H1 (cell line): Measurements from ENCODE around the gene ZFP37. TPM values are rescaled to one million over a fixed set of nuclear protein-coding genes. Genes with fewer than 3 reads are reported as not detected.

Experiments
- CTCF ChIA-PET: fragments of 300-600 bp; sonication (Branson Sonifier 250); formaldehyde crosslinking; loops from one replicate; lab custom pipeline; 2021; ENCODE audit not compliant: partially characterized antibody; lab: Charles Lee
- POLR2A ChIA-PET: fragments of 300-600 bp; sonication (Branson Sonifier 250); formaldehyde crosslinking; loops from one replicate; lab custom pipeline; 2021; ENCODE audit warnings: inconsistent platforms; ENCODE audit not compliant: partially characterized antibody; lab: Charles Lee
- DNase-seq, 2 experiments: peaks; one replicate each; pipeline versions ENCODE4 v3.0.0 to v3.0.0-alpha.2; 2010 to 2022; ENCODE audit warnings: low spot score in 2 of 2, low read depth in 1 of 2, mixed read lengths in 1 of 2
- FAIRE-seq: peaks from 2 replicates; lab custom pipeline; 2011; peaks lifted over from hg19 to GRCh38; lab: Jason Lieb, UNC
- H2AFZ ChIP-seq: 2 replicates; pipeline ENCODE4 v1.8.1; 2012; ENCODE audit warnings: low read length, inconsistent platforms
- H2AK5ac ChIP-seq: 2 replicates; pipeline ENCODE4 v1.6.1; 2013; ENCODE audit warnings: low read depth, low read length
- H2BK120ac ChIP-seq: replicated peaks from 2 replicates; pipeline ENCODE3; 2013; ENCODE audit warnings: low read depth, low read length, inconsistent platforms
- H2BK12ac ChIP-seq: 2 replicates; pipeline ENCODE4 v1.6.1; 2013; ENCODE audit warnings: low read depth, low read length
- H2BK15ac ChIP-seq: 2 replicates; pipeline ENCODE4 v1.6.1; 2013; ENCODE audit warnings: low read length
- H2BK20ac ChIP-seq: 2 replicates; pipeline ENCODE4 v1.6.1; 2013; ENCODE audit warnings: low read length
- H2BK5ac ChIP-seq: 2 replicates; pipeline ENCODE4 v1.6.1; 2013; ENCODE audit warnings: low read depth, low read length
- H3K14ac ChIP-seq: 2 replicates; pipeline ENCODE4 v1.6.1; 2013; ENCODE audit warnings: inconsistent platforms; ENCODE audit not compliant: insufficient read length
- H3K18ac ChIP-seq: 2 replicates; pipeline ENCODE4 v1.6.1; 2013; ENCODE audit warnings: low read length; ENCODE audit errors: extremely low read depth
- H3K23ac ChIP-seq: 2 replicates; pipeline ENCODE4 v1.6.1; 2013; ENCODE audit warnings: inconsistent platforms; ENCODE audit not compliant: insufficient read length
- H3K23me2 ChIP-seq: 2 replicates; pipeline ENCODE4 v1.6.1; 2013; ENCODE audit warnings: low read depth, low read length
- H3K27ac ChIP-seq: 2 replicates; pipeline ENCODE4 v1.6.1; 2011; ENCODE audit warnings: low read depth, low read length, inconsistent platforms
- H3K27me3 ChIP-seq, 4 experiments: replicated peaks in 1 of 4; 1 replicate in 1 of 4; 2 replicates in 3 of 4; pipeline versions ENCODE4 v1.6.1 to v1.8.1; 2011 to 2013; ENCODE audit warnings: low read length in 3 of 4, mild to moderate bottlenecking in 3 of 4, inconsistent platforms in 2 of 4, mixed read lengths in 2 of 4, moderate library complexity in 1 of 4; ENCODE audit not compliant: control insufficient read depth in 3 of 4, insufficient read depth in 3 of 4; ENCODE audit errors: extremely low read depth in 1 of 4
- H3K36me3 ChIP-seq, 4 experiments: 2 replicates each; pipeline versions ENCODE4 v1.6.1 to v1.8.1; 2011 to 2013; ENCODE audit warnings: mild to moderate bottlenecking in 4 of 4, low read length in 3 of 4, moderate library complexity in 2 of 4, control low read depth in 1 of 4, inconsistent platforms in 1 of 4; ENCODE audit not compliant: insufficient read depth in 4 of 4, control insufficient read depth in 2 of 4
- H3K4ac ChIP-seq: replicated peaks from 2 replicates; pipeline ENCODE3; 2013; ENCODE audit warnings: low read length, low read depth, mixed read lengths, inconsistent platforms; ENCODE audit not compliant: insufficient read length
- H3K4me1 ChIP-seq, 4 experiments: replicated peaks in 1 of 4; 1 replicate in 1 of 4; 2 replicates in 3 of 4; pipeline versions ENCODE4 v1.6.1 to v1.8.1; 2011 to 2013; ENCODE audit warnings: low read length in 3 of 4, inconsistent platforms in 2 of 4, mixed read lengths in 1 of 4; ENCODE audit not compliant: insufficient read depth in 4 of 4, control insufficient read depth in 3 of 4
- H3K4me2 ChIP-seq, 2 experiments: 2 replicates each; pipeline versions ENCODE4 v1.6.1 to v1.8.1; 2011 to 2013; ENCODE audit warnings: low read depth in 2 of 2, low read length in 2 of 2, control low read depth in 1 of 2, inconsistent platforms in 1 of 2, mild to moderate bottlenecking in 1 of 2; ENCODE audit not compliant: insufficient read depth in 1 of 2
- H3K4me3 ChIP-seq, 4 experiments: fragments of 200-600, 300-600 bp in 1 of 4; sonication (generic), shearing (Covaris generic), sonication (Bioruptor Twin) in 1 of 4; 2 replicates each; pipeline versions ENCODE4 v1.5.1 to v1.8.1; 2011 to 2016; ENCODE audit warnings: low read length in 4 of 4, low read depth in 3 of 4, control low read depth in 2 of 4, inconsistent platforms in 2 of 4, mild to moderate bottlenecking in 2 of 4, mixed read lengths in 1 of 4, moderate library complexity in 1 of 4; ENCODE audit not compliant: insufficient read depth in 2 of 4; ENCODE audit errors: extremely low read depth in 1 of 4
- H3K56ac ChIP-seq: replicated peaks from 2 replicates; pipeline ENCODE3; 2013; ENCODE audit warnings: low read depth, mild to moderate bottlenecking, mixed read lengths, low read length, inconsistent platforms; ENCODE audit not compliant: insufficient read length
- H3K79me1 ChIP-seq: 2 replicates; pipeline ENCODE4 v1.6.1; 2013; ENCODE audit warnings: low read depth, low read length, control low read depth
- H3K79me2 ChIP-seq, 2 experiments: 2 replicates each; pipeline versions ENCODE4 v1.6.1 to v1.8.1; 2012 to 2013; ENCODE audit warnings: low read length in 2 of 2, mild to moderate bottlenecking in 2 of 2, inconsistent platforms in 1 of 2; ENCODE audit not compliant: insufficient read depth in 2 of 2, control insufficient read depth in 1 of 2
- H3K9ac ChIP-seq, 4 experiments: replicated peaks in 1 of 4; 1 replicate in 1 of 4; 2 replicates in 3 of 4; pipeline versions ENCODE4 v1.6.1 to v1.8.1; 2011 to 2013; ENCODE audit warnings: low read depth in 3 of 4, low read length in 3 of 4, control low read depth in 2 of 4, mild to moderate bottlenecking in 2 of 4, moderate library complexity in 2 of 4, inconsistent platforms in 1 of 4; ENCODE audit errors: extremely low read depth in 1 of 4
- H3K9me3 ChIP-seq, 2 experiments: 2 replicates each; pipeline versions ENCODE4 v1.6.1 to v1.8.1; 2012 to 2013; ENCODE audit warnings: mild to moderate bottlenecking in 2 of 2, moderate library complexity in 2 of 2, control low read depth in 1 of 2, inconsistent platforms in 1 of 2, low read depth in 1 of 2, low read length in 1 of 2, mixed read lengths in 1 of 2; ENCODE audit not compliant: insufficient read depth in 2 of 2
- H4K20me1 ChIP-seq, 2 experiments: replicated peaks in 1 of 2; 2 replicates each; pipeline versions ENCODE3 to v1.8.1; 2011 to 2013; ENCODE audit warnings: inconsistent platforms in 2 of 2, low read length in 2 of 2, mild to moderate bottlenecking in 1 of 2; ENCODE audit not compliant: insufficient read depth in 2 of 2, control insufficient read depth in 1 of 2
- H4K5ac ChIP-seq: 2 replicates; pipeline ENCODE4 v1.6.1; 2013; ENCODE audit warnings: low read length, low read depth, mixed read lengths, inconsistent platforms; ENCODE audit not compliant: insufficient read length
- H4K8ac ChIP-seq: 2 replicates; pipeline ENCODE4 v1.8.0; 2013; ENCODE audit warnings: mild to moderate bottlenecking, moderate library complexity, low read length, inconsistent platforms; ENCODE audit not compliant: insufficient read depth; ENCODE audit errors: extremely low read depth
- H4K91ac ChIP-seq: replicated peaks from 2 replicates; pipeline ENCODE3; 2013; ENCODE audit warnings: low read length, mixed read lengths, inconsistent platforms; ENCODE audit not compliant: insufficient read length
- BRCA1 ChIP-seq: IDR thresholded peaks from 2 replicates; pipeline ENCODE4 v1.6.1; 2012; ENCODE audit warnings: low read depth, low read length, improper control_type of control experiment
- EP300 ChIP-seq, 2 experiments: IDR thresholded peaks; 1 replicate in 1 of 2; 2 replicates in 1 of 2; pipeline ENCODE4 v1.6.1; 2011 to 2012; ENCODE audit warnings: low read depth in 2 of 2, low read length in 2 of 2, mild to moderate bottlenecking in 2 of 2, borderline replicate concordance in 1 of 2, inconsistent platforms in 1 of 2, moderate library complexity in 1 of 2
- RXRA ChIP-seq: IDR thresholded peaks from 2 replicates; pipeline ENCODE4 v1.6.1; 2011; ENCODE audit warnings: low read depth, mild to moderate bottlenecking, low read length, moderate library complexity; ENCODE audit not compliant: insufficient read depth
- SIX5 ChIP-seq: IDR thresholded peaks from 2 replicates; pipeline ENCODE4 v1.6.1; 2011; ENCODE audit warnings: mild to moderate bottlenecking, low read depth, low read length
- USF2 ChIP-seq: IDR thresholded peaks from 2 replicates; pipeline ENCODE4 v1.6.1; 2011; ENCODE audit warnings: low read length, improper control_type of control experiment
- WGBS, 2 experiments: shearing (Covaris generic) in 1 of 2; methylation state at CpG; one replicate each; pipeline versions ENCODE4 v1.1.6 to v1.1.7; 2013 to 2015; ENCODE audit warnings: low lambda C conversion rate in 2 of 2, mixed read lengths in 2 of 2, inconsistent platforms in 1 of 2, low coverage in 1 of 2, missing lambda C conversion rate in 1 of 2; ENCODE audit not compliant: insufficient replicate concordance in 2 of 2, insufficient coverage in 1 of 2, insufficient read length in 1 of 2; ENCODE audit errors: extremely low coverage in 1 of 2, missing lambda C conversion rate in 1 of 2; 5-methylcytosine and 5-hydroxymethylcytosine counted together
- polyA plus RNA-seq, 7 experiments: library from polyadenylated mRNA; depleted of rRNA in 3 of 7; stranded (reverse) in 5 of 7; unstranded in 2 of 7; fragments of >200 nt in 5 of 7; fragments of 200-250 nt in 2 of 7; gene quantifications; 1 replicate in 5 of 7; 2 replicates in 1 of 7; 4 replicates in 1 of 7; pipeline versions ENCODE4 v1.2.1 to v1.2.3, GENCODE V29; 2011 to 2013; ENCODE audit warnings: missing spikeins in 2 of 7, mixed read lengths in 2 of 7
- total RNA-seq: library from RNA; stranded (reverse); fragmentation: NEBNext Ultra II Directional; extraction: Animal tissue kit (Norgen Biotek cat#: 25700); gene quantifications from 2 replicates; pipeline ENCODE4 v1.2.1, GENCODE V29; 2021
- TF ChIP-seq, protein P1 (sequence below): IDR thresholded peaks from 2 replicates; pipeline ENCODE4 v1.6.1; 2011; ENCODE audit warnings: low read depth, mild to moderate bottlenecking, low read length; ENCODE audit not compliant: insufficient read depth
- TF ChIP-seq, protein P2 (sequence below), 3 experiments: IDR thresholded peaks; 1 replicate in 2 of 3; 2 replicates in 1 of 3; pipeline versions ENCODE4 v1.5.1 to v1.6.1; 2011; ENCODE audit warnings: low read length in 3 of 3, mild to moderate bottlenecking in 3 of 3, inconsistent platforms in 2 of 3, low read depth in 1 of 3, moderate library complexity in 1 of 3; ENCODE audit not compliant: insufficient read depth in 1 of 3; ENCODE audit errors: control extremely low read depth in 1 of 3

The ZFP37 gene
- total and polyA plus RNA-seq, 2 of the 8 experiments (the other 6 are each of a cell fraction or from before 2014, with no cell fraction given): 0.38 to 5.1 TPM

DNA sequence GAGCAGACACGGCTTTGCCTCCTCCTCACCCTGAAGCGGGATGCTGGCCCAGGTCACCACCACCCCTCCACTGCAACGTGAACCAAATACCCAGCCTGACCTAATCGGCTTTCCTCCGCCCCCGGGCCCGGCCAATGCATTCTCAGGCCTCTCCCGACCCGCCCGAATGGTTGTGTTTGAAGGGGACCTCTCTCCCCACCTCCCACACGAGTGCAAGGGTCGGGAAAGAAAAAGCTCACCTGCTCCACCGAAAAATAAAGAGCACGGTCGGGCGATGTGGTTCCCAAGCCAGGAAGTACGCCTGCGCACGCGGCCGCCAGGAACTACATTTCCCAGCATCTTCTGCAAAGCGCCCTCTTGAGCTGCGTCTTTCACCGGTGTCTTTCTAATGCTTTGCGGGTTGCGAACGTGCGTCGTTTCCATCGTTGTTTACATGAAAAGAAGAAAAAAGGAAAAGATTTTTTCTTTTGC, 44.6 kb downstream of the ZFP37 start, which contains the start of gene ZNF883:
Gene ZNF883 (minus strand): TSS at position 282 of the 471 bp plus-strand sequence.
- Histone ChIP-seq H3K79me1 (no peaks in the 10 kb centered on the region), H2BK15ac (no peak within 1 kb of the TSS), H3K23ac (no peak within 1 kb of the TSS), H2BK12ac (no peak within 1 kb of the TSS), H2BK20ac (no peak within 1 kb of the TSS), H4K91ac (no peak within 1 kb of the TSS), H3K9me3 (peaks cover 0 to 5% of the 10 kb centered on the region in 2 experiments; a peak in 3 of 4 replicates), H4K8ac (peak within 1 kb of the TSS; percentile 97), H3K36me3 (peaks cover 0 to 11% (median 3%) of the 10 kb centered on the region in 4 experiments; a peak in 3 of 8 replicates), H4K20me1 (no peaks in the 10 kb centered on the region), H2AK5ac (no peak within 1 kb of the TSS), H3K27ac (no peak within 1 kb of the TSS), H2BK120ac (no peak within 1 kb of the TSS), H4K5ac (peak within 1 kb of the TSS; percentile 84), H3K4me3 (peak within 1 kb of the TSS; percentile 62 to 80 (median 72)), H3K4me1 (peaks cover 0 to 3% (median 0%) of the 10 kb centered on the region in 4 experiments; a peak in 2 of 7 replicates), H3K4me2 (peak within 1 kb of the TSS; percentile 66 to 94), H2BK5ac (no peak within 1 kb of the TSS), H3K14ac (no peak within 1 kb of the TSS), H3K9ac (peak within 1 kb of the TSS in 3 of 4 experiments; percentile 42 to 62 (median 46); a peak in 6 of 7 replicates), H3K4ac (peak within 1 kb of the TSS; percentile 8), H2AFZ (peak within 1 kb of the TSS; percentile 99), H3K56ac (no peak within 1 kb of the TSS), H3K27me3 (no peaks in the 10 kb centered on the region), H3K18ac (0 out of 2 replicates have a peak within 1 kb of the TSS, but pooled peaks have one; percentile 15), H3K79me2 (no peaks in the 10 kb centered on the region), H3K23me2 (peaks cover 4% of the 10 kb centered on the region; the same call in 1 of the 2 replicates)
- ChIA-PET CTCF (interaction anchor here (0.9 to 2.5 kb wide), 2 partner anchors 12 to 36 kb away, joined by 3 to 9 read pairs; no protein-coding TSS in a partner anchor), POLR2A (interaction anchor here (0.7 to 1.4 kb wide), 4 partner anchors 9 to 30 kb away, joined by 3 to 4 read pairs (median 3); no protein-coding TSS in a partner anchor)
- peak; percentile 82 for FAIRE-seq
- peak; percentile 33 to 80 for DNase-seq
- 3% methylated on average over 30 of the region's 30 CpGs; no CpG with 5 or more reads in 1 of the 2 experiments for WGBS, 2 experiments
- TF ChIP-seq, protein P1, sequence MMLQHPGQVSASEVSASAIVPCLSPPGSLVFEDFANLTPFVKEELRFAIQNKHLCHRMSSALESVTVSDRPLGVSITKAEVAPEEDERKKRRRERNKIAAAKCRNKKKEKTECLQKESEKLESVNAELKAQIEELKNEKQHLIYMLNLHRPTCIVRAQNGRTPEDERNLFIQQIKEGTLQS: no peak
- TF ChIP-seq EP300 (IDR thresholded peaks at IDR 0.05; ENCODE audit: borderline replicate concordance in 1 of 2, low read depth in 2 of 2, low read length in 2 of 2) (no peak), RXRA (no peak), USF2 (no peak), BRCA1 (no peak), SIX5 (peak; percentile 67)
- TF ChIP-seq, protein P2, sequence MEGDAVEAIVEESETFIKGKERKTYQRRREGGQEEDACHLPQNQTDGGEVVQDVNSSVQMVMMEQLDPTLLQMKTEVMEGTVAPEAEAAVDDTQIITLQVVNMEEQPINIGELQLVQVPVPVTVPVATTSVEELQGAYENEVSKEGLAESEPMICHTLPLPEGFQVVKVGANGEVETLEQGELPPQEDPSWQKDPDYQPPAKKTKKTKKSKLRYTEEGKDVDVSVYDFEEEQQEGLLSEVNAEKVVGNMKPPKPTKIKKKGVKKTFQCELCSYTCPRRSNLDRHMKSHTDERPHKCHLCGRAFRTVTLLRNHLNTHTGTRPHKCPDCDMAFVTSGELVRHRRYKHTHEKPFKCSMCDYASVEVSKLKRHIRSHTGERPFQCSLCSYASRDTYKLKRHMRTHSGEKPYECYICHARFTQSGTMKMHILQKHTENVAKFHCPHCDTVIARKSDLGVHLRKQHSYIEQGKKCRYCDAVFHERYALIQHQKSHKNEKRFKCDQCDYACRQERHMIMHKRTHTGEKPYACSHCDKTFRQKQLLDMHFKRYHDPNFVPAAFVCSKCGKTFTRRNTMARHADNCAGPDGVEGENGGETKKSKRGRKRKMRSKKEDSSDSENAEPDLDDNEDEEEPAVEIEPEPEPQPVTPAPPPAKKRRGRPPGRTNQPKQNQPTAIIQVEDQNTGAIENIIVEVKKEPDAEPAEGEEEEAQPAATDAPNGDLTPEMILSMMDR (IDR thresholded peaks at IDR 0.05; ENCODE audit: control extremely low read depth in 1 of 3, insufficient read depth in 1 of 3, low read depth in 1 of 3, low read length in 3 of 3): no peak
